Trophoblast cell (in vitro differentiated cells and primary cell): ENCODE data around the gene RASGEF1C.

Experiments used
- DNase-seq, 2 donors: peaks; one replicate each; pipeline ENCODE4 v3.0.0-alpha.2; 2016
- H2AFZ ChIP-seq: 2 replicates; pipeline ENCODE4 v1.6.1; 2013; ENCODE audit warnings: low read length, moderate library complexity, mild to moderate bottlenecking; ENCODE audit not compliant: insufficient read depth, poor library complexity
- H2AK5ac ChIP-seq: 2 replicates; pipeline ENCODE4 v1.6.1; 2013; ENCODE audit warnings: mild to moderate bottlenecking, low read length
- H2BK120ac ChIP-seq: 2 replicates; pipeline ENCODE4 v1.6.1; 2013; ENCODE audit warnings: low read length, mild to moderate bottlenecking, moderate library complexity; ENCODE audit not compliant: insufficient read depth, poor library complexity
- H2BK12ac ChIP-seq: 2 replicates; pipeline ENCODE4 v1.6.1; 2013; ENCODE audit warnings: mild to moderate bottlenecking, low read length, moderate library complexity
- H2BK5ac ChIP-seq: 2 replicates; pipeline ENCODE4 v1.6.1; 2013; ENCODE audit warnings: low read length, low read depth, moderate library complexity, mild to moderate bottlenecking; ENCODE audit not compliant: poor library complexity
- H3K14ac ChIP-seq: 2 replicates; pipeline ENCODE4 v1.6.1; 2013; ENCODE audit warnings: mild to moderate bottlenecking, low read length
- H3K18ac ChIP-seq: 2 replicates; pipeline ENCODE4 v1.6.1; 2013; ENCODE audit warnings: mild to moderate bottlenecking, low read length
- H3K23ac ChIP-seq: 2 replicates; pipeline ENCODE4 v1.6.1; 2013; ENCODE audit warnings: low read length
- H3K27ac ChIP-seq: 2 replicates; pipeline ENCODE4 v1.5.1; 2013; ENCODE audit warnings: low read depth, mild to moderate bottlenecking, inconsistent platforms, low read length, moderate library complexity
- H3K27me3 ChIP-seq: 2 replicates; pipeline ENCODE4 v1.6.1; 2013; ENCODE audit warnings: inconsistent platforms, mild to moderate bottlenecking, low read length, moderate library complexity; ENCODE audit not compliant: insufficient read depth
- H3K36me3 ChIP-seq, 2 experiments: 1 replicate in 1 of 2; 2 replicates in 1 of 2; pipeline ENCODE4 v1.6.1; 2013; ENCODE audit warnings: low read length in 2 of 2, mild to moderate bottlenecking in 2 of 2, moderate library complexity in 1 of 2; ENCODE audit not compliant: insufficient read depth in 2 of 2, control insufficient read depth in 1 of 2
- H3K4ac ChIP-seq: 2 replicates; pipeline ENCODE4 v1.6.1; 2013; ENCODE audit warnings: low read depth, mild to moderate bottlenecking, low read length, moderate library complexity
- H3K4me1 ChIP-seq, 2 experiments: 1 replicate in 1 of 2; 2 replicates in 1 of 2; pipeline ENCODE4 v1.6.1; 2013; ENCODE audit warnings: low read length in 2 of 2, mild to moderate bottlenecking in 2 of 2, moderate library complexity in 1 of 2; ENCODE audit not compliant: insufficient read depth in 2 of 2, control insufficient read depth in 1 of 2
- H3K4me2 ChIP-seq: 2 replicates; pipeline ENCODE4 v1.6.1; 2013; ENCODE audit warnings: inconsistent platforms, mild to moderate bottlenecking, low read length, moderate library complexity
- H3K4me3 ChIP-seq: 2 replicates; pipeline ENCODE4 v1.5.1; 2013; ENCODE audit warnings: mild to moderate bottlenecking, low read depth, low read length, inconsistent platforms
- H3K79me1 ChIP-seq: one replicate; pipeline ENCODE4 v1.6.1; 2013; ENCODE audit warnings: low read length
- H3K79me2 ChIP-seq: 2 replicates; pipeline ENCODE4 v1.6.1; 2013; ENCODE audit warnings: low read length, mild to moderate bottlenecking; ENCODE audit not compliant: control insufficient read depth, insufficient read depth, poor library complexity
- H3K9ac ChIP-seq: 2 replicates; pipeline ENCODE4 v1.6.1; 2013; ENCODE audit warnings: mild to moderate bottlenecking, low read length
- H3K9me3 ChIP-seq: 2 replicates; pipeline ENCODE4 v1.6.1; 2013; ENCODE audit warnings: low read depth, mild to moderate bottlenecking, control low read depth, inconsistent platforms, low read length; ENCODE audit not compliant: insufficient read depth
- H4K12ac ChIP-seq: 2 replicates; pipeline ENCODE4 v1.6.1; 2013; ENCODE audit warnings: low read depth, mild to moderate bottlenecking, low read length, moderate library complexity
- H4K8ac ChIP-seq: 2 replicates; pipeline ENCODE4 v1.6.1; 2013; ENCODE audit warnings: low read depth, mild to moderate bottlenecking, low read length, moderate library complexity
- H4K91ac ChIP-seq: one replicate; pipeline ENCODE4 v1.6.1; 2013; ENCODE audit warnings: low read depth, mild to moderate bottlenecking, low read length, moderate library complexity
- whole genome bisulfite sequencing: extraction: QIAGEN DNeasy Blood & Tissue Kit; methylation state at CpG from one replicate; pipeline ENCODE4 v1.1.7; 2013; ENCODE audit warnings: missing lambda C conversion rate; ENCODE audit not compliant: insufficient read length, insufficient coverage; ENCODE audit errors: extremely low coverage; 5-methylcytosine and 5-hydroxymethylcytosine counted together

The RASGEF1C gene

GRCh38 chr5:180222056-180222455, 13.0 kb upstream of the RASGEF1C start:
- H3K14ac ChIP-seq = no peak overlapping the region

GRCh38 chr5:180217797-180218196, 8.8 kb upstream of the RASGEF1C start:
- Histone ChIP-seq H3K14ac (no peak overlapping the region), H3K9ac (no peak overlapping the region), H2BK12ac (no peak overlapping the region), H3K36me3 (no peaks in the 10 kb centered on the region), H2BK120ac (no peak overlapping the region), H3K27ac (no peak overlapping the region), H2AFZ (no peak overlapping the region), H2BK5ac (no peak overlapping the region), H3K79me1 (no peaks in the 10 kb centered on the region), H4K8ac (no peak overlapping the region), H3K9me3 (peaks cover 22% of the 10 kb centered on the region), H3K4me2 (no peak overlapping the region), H3K18ac (no peak overlapping the region), H2AK5ac (no peak overlapping the region), H3K4me1 (no peaks in the 10 kb centered on the region), H3K4me3 (no peak overlapping the region), H3K79me2 (no peaks in the 10 kb centered on the region), H4K12ac (no peak overlapping the region), H3K23ac (no peak overlapping the region), H3K4ac (no peak overlapping the region), H3K27me3 (no peaks in the 10 kb centered on the region), H4K91ac (no peak overlapping the region)
- no peak for DNase-seq
- no CpG with 5 or more reads among the region's 5 CpGs for WGBS

More at GRCh38 chr5:180222056-180222455, 13.0 kb upstream of the RASGEF1C start:
- H3K4ac ChIP-seq = no peak overlapping the region
- H3K79me2 ChIP-seq = no peaks in the 10 kb centered on the region
- no peak overlapping the region for H2BK120ac ChIP-seq
- no peak overlapping the region for H2AFZ ChIP-seq
- no peaks in the 10 kb centered on the region for H3K4me1 ChIP-seq
- no peak overlapping the region for H2AK5ac ChIP-seq
- H3K79me1 ChIP-seq = no peaks in the 10 kb centered on the region
- peak overlapping the region; percentile 5 for H3K4me3 ChIP-seq
- WGBS = no CpG with 5 or more reads among the region's 11 CpGs
- no peak overlapping the region for H4K91ac ChIP-seq
- H3K4me2 ChIP-seq = no peak overlapping the region
- no peak overlapping the region for H3K18ac ChIP-seq
- H4K8ac ChIP-seq = no peak overlapping the region
- H3K9ac ChIP-seq = no peak overlapping the region
- H2BK5ac ChIP-seq = no peak overlapping the region
- H2BK12ac ChIP-seq = no peak overlapping the region
- H3K36me3 ChIP-seq = peaks cover 0 to 3% of the 10 kb centered on the region in 2 experiments
- H3K9me3 ChIP-seq = peaks cover 13% of the 10 kb centered on the region
- H4K12ac ChIP-seq = no peak overlapping the region
- no peak overlapping the region for H3K23ac ChIP-seq
- DNase-seq = no peak
- no peaks in the 10 kb centered on the region for H3K27me3 ChIP-seq
- H3K27ac ChIP-seq = no peak overlapping the region

GRCh38 chr5:180216646-180217171, 7.7 kb upstream of the RASGEF1C start:
- Histone ChIP-seq H3K14ac (no peak overlapping the region), H2BK12ac (no peak overlapping the region), H3K9me3 (peaks cover 17% of the 10 kb centered on the region), H3K4ac (no peak overlapping the region), H4K12ac (no peak overlapping the region), H4K8ac (no peak overlapping the region), H3K27me3 (no peaks in the 10 kb centered on the region), H2AFZ (no peak overlapping the region), H2BK5ac (no peak overlapping the region), H3K79me2 (no peaks in the 10 kb centered on the region), H2AK5ac (no peak overlapping the region), H3K4me2 (no peak overlapping the region), H3K18ac (no peak overlapping the region), H2BK120ac (no peak overlapping the region), H4K91ac (no peak overlapping the region), H3K9ac (no peak overlapping the region), H3K36me3 (no peaks in the 10 kb centered on the region), H3K23ac (no peak overlapping the region), H3K27ac (no peak overlapping the region), H3K4me1 (no peaks in the 10 kb centered on the region), H3K79me1 (no peaks in the 10 kb centered on the region), H3K4me3 (no peak overlapping the region)
- DNase-seq = no peak
- no CpG with 5 or more reads among the region's 15 CpGs for WGBS

GRCh38 chr5:180215783-180216630, 7.0 kb upstream of the RASGEF1C start:
- no peak overlapping the region for H4K91ac ChIP-seq
- no peaks in the 10 kb centered on the region for H3K79me1 ChIP-seq
- no peak overlapping the region for H3K23ac ChIP-seq
- no peak overlapping the region for H3K9ac ChIP-seq
- no peaks in the 10 kb centered on the region for H3K36me3 ChIP-seq
- H3K4ac ChIP-seq = no peak overlapping the region
- peaks cover 16% of the 10 kb centered on the region for H3K9me3 ChIP-seq
- H3K79me2 ChIP-seq = no peaks in the 10 kb centered on the region
- H4K8ac ChIP-seq = no peak overlapping the region
- no peaks in the 10 kb centered on the region for H3K4me1 ChIP-seq
- no peak overlapping the region for H2AK5ac ChIP-seq
- no peak overlapping the region for H2BK5ac ChIP-seq
- H3K27me3 ChIP-seq = no peaks in the 10 kb centered on the region
- no peak overlapping the region for H2BK120ac ChIP-seq
- no peak overlapping the region for H4K12ac ChIP-seq
- H3K4me2 ChIP-seq = no peak overlapping the region
- H3K27ac ChIP-seq = no peak overlapping the region
- no peak overlapping the region for H3K18ac ChIP-seq
- WGBS = no CpG with 5 or more reads among the region's 34 CpGs
- H3K14ac ChIP-seq = no peak overlapping the region
- no peak for DNase-seq
- H2AFZ ChIP-seq = no peak overlapping the region
- no peak overlapping the region for H3K4me3 ChIP-seq
- H2BK12ac ChIP-seq = no peak overlapping the region
